ENCODE data around the gene SACM1L.
"Not testable (repeated sequence)": the region's sequence is repeated elsewhere in the genome, so short reads cannot be mapped to it uniquely, and the experiment has no call there.

The SACM1L gene

DNA sequence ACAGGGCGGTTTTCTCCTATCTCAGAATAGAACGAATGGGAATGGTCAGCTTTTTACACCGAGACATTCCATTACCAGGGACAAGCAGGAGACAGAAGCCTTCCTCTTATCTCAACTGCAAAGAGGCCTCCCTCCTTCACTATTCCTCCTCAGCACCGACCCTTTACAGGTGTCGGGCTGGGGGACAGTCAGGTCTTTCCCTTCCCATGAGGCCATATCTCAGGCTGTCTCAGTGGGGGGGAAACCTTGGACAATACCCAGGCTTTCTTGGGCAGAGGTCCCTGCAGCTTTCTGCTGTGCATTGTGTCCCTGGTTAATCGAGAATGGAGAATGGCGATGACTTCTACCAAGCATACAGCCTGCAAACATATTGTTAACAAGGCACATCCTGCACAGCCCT, 67.9 kb downstream of the SACM1L start:
- not testable (repeated sequence) for H2BK120ac ChIP-seq (ENCODE audit: low read depth, low read length); H3K4me2 ChIP-seq (ENCODE audit: low read length); H3K27me3 ChIP-seq (ENCODE audit: insufficient read depth, low read length, poor library complexity); H2BK15ac ChIP-seq (replicated peaks; ENCODE audit: low read depth); H4K5ac ChIP-seq (ENCODE audit: low read length); H3K23ac ChIP-seq (ENCODE audit: low read length); H3K9ac ChIP-seq (ENCODE audit: low read length); H4K8ac ChIP-seq (ENCODE audit: low read depth, low read length); H3K4me1 ChIP-seq (ENCODE audit: control insufficient read depth, low read depth, low read length); H3K18ac ChIP-seq (ENCODE audit: low read length); H3K79me1 ChIP-seq (ENCODE audit: low read length); H3K4me3 ChIP-seq (ENCODE audit: low read length); H3K27ac ChIP-seq (ENCODE audit: low read depth, low read length); H3K4ac ChIP-seq (ENCODE audit: low read depth, low read length); H2AK5ac ChIP-seq (ENCODE audit: low read length); H2BK5ac ChIP-seq (ENCODE audit: low read length); H3K36me3 ChIP-seq (ENCODE audit: control insufficient read depth, insufficient read depth, low read length); H3K56ac ChIP-seq (ENCODE audit: low read length); H3K79me2 ChIP-seq (ENCODE audit: control insufficient read depth, insufficient read depth, low read length)
- no CpG with 5 or more reads among the region's 7 CpGs for WGBS (ENCODE audit: extremely low coverage, insufficient coverage, low lambda C conversion rate)
- peak; percentile 80 for DNase-seq

DNA sequence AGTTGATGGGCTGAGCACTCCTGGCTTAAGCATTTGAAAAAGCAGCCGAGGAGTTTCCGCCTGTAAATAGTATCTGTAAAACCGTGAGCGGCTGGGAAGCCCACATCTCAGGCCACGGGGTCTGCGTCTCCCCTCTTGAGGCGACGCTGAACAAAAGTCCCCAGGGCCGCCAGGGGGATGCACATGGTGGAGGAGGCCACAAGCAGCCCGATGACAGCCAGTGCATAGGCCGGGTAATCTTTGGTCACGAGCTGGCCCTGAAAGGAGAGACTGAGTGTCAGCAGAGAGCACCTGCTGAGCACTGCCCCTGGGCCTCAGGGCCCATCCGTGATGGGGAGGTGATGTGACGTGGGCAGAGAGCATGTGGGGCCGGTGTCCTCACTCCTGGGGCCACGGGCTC, 69.7 kb downstream of the SACM1L start:
- Histone ChIP-seq H2BK120ac (ENCODE audit: low read depth, low read length) (no peak overlapping the region), H3K27ac (ENCODE audit: low read depth, low read length) (no peak overlapping the region), H4K5ac (ENCODE audit: low read length) (no peak overlapping the region), H2BK5ac (ENCODE audit: low read length) (no peak overlapping the region), H3K4me3 (ENCODE audit: low read length) (no peak overlapping the region), H2AK5ac (ENCODE audit: low read length) (no peak overlapping the region), H3K79me2 (ENCODE audit: control insufficient read depth, insufficient read depth, low read length) (no peaks in the 10 kb centered on the region), H2BK15ac (replicated peaks; ENCODE audit: low read depth) (no peak overlapping the region), H3K36me3 (ENCODE audit: control insufficient read depth, insufficient read depth, low read length) (no peaks in the 10 kb centered on the region), H3K79me1 (ENCODE audit: low read length) (no peaks in the 10 kb centered on the region), H3K4me1 (ENCODE audit: control insufficient read depth, low read depth, low read length) (peaks cover 2% of the 10 kb centered on the region), H3K27me3 (ENCODE audit: insufficient read depth, low read length, poor library complexity) (no peaks in the 10 kb centered on the region), H3K23ac (ENCODE audit: low read length) (no peak overlapping the region), H3K9ac (ENCODE audit: low read length) (no peak overlapping the region), H3K4ac (ENCODE audit: low read depth, low read length) (no peak overlapping the region), H3K18ac (ENCODE audit: low read length) (no peak overlapping the region), H3K4me2 (ENCODE audit: low read length) (no peak overlapping the region), H4K8ac (ENCODE audit: low read depth, low read length) (no peak overlapping the region), H3K56ac (ENCODE audit: low read length) (peak overlapping the region; percentile 17)
- WGBS (ENCODE audit: extremely low coverage, insufficient coverage, low lambda C conversion rate): no CpG with 5 or more reads among the region's 16 CpGs
- no peak for DNase-seq

DNA sequence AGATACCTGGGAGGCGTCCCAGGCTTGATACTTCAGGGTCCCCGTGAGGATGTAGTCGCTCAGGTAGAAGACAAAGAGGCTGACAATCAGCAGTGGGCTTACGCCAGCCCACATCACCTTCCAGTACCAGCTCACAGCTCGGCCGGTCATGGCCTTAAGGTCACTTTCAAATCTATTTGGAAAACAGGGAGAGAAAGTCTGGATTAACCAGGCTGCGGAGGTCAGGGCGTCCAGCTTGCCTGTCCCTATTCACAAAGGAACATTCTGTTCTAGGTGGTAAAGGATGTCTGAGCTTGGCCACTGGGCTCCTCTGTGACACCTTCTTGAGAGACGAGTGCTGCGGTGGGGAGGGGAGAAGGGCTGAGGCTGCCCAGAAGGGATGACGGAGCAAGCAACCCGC, 70.7 kb downstream of the SACM1L start:
- Histone ChIP-seq H4K5ac (ENCODE audit: low read length) (no peak overlapping the region), H2BK5ac (ENCODE audit: low read length) (no peak overlapping the region), H3K56ac (ENCODE audit: low read length) (no peak overlapping the region), H3K79me1 (ENCODE audit: low read length) (no peaks in the 10 kb centered on the region), H2AK5ac (ENCODE audit: low read length) (no peak overlapping the region), H2BK15ac (replicated peaks; ENCODE audit: low read depth) (no peak overlapping the region), H3K4ac (ENCODE audit: low read depth, low read length) (no peak overlapping the region), H4K8ac (ENCODE audit: low read depth, low read length) (no peak overlapping the region), H3K23ac (ENCODE audit: low read length) (no peak overlapping the region), H3K36me3 (ENCODE audit: control insufficient read depth, insufficient read depth, low read length) (no peaks in the 10 kb centered on the region), H2BK120ac (ENCODE audit: low read depth, low read length) (no peak overlapping the region), H3K27me3 (ENCODE audit: insufficient read depth, low read length, poor library complexity) (no peaks in the 10 kb centered on the region), H3K9ac (ENCODE audit: low read length) (no peak overlapping the region), H3K79me2 (ENCODE audit: control insufficient read depth, insufficient read depth, low read length) (no peaks in the 10 kb centered on the region), H3K18ac (ENCODE audit: low read length) (no peak overlapping the region), H3K27ac (ENCODE audit: low read depth, low read length) (no peak overlapping the region), H3K4me1 (ENCODE audit: control insufficient read depth, low read depth, low read length) (peaks cover 2% of the 10 kb centered on the region), H3K4me2 (ENCODE audit: low read length) (no peak overlapping the region), H3K4me3 (ENCODE audit: low read length) (no peak overlapping the region)
- no CpG with 5 or more reads among the region's 12 CpGs for WGBS (ENCODE audit: extremely low coverage, insufficient coverage, low lambda C conversion rate)
- no peak for DNase-seq

DNA sequence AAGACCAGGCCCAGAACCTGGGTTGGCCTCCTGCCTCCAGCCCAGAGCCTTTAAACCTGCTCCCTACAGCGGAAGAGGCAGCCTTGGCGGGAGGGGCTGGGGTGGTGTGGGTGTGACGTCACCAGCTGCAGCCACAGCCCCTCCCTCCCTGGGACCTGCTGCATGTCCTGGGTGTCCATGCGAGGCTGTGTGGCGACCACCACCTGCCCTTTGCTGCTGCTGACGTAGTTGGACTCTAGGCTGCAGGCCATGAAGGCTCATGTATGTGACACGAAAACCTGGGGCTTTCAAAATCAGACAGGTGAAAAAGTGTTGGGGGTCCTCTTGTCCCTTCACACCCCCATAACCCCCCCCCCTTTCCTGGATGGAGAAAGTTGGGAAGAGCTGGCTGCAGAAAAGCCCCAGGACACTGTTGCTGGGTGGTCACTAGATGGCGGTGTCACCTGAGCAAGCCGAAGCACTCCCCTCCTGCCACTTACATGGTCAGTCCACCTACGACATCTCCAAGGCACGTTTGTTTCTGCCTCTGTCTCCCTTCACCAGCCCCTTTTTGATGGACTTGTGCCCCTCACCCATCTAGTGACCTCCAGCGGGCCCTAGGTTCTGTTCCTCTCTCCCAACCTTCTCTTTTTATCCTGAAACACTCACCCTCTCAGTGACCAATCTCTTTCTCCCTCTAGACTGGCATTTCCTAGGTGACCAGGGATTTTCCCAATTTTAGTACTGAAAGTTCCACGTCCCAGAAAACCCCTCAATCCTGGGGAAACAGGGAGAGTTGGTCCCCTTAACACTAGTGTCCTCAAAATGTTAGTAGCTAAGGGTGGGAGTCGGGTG, 71.9 kb downstream of the SACM1L start:
- Histone ChIP-seq H4K8ac (ENCODE audit: low read depth, low read length) (no peak overlapping the region), H3K4me2 (ENCODE audit: low read length) (no peak overlapping the region), H3K4ac (ENCODE audit: low read depth, low read length) (no peak overlapping the region), H2AK5ac (ENCODE audit: low read length) (no peak overlapping the region), H2BK5ac (ENCODE audit: low read length) (no peak overlapping the region), H3K36me3 (ENCODE audit: control insufficient read depth, insufficient read depth, low read length) (no peaks in the 10 kb centered on the region), H3K27me3 (ENCODE audit: insufficient read depth, low read length, poor library complexity) (no peaks in the 10 kb centered on the region), H2BK15ac (replicated peaks; ENCODE audit: low read depth) (no peak overlapping the region), H3K4me3 (ENCODE audit: low read length) (no peak overlapping the region), H3K23ac (ENCODE audit: low read length) (no peak overlapping the region), H4K5ac (ENCODE audit: low read length) (no peak overlapping the region), H3K27ac (ENCODE audit: low read depth, low read length) (no peak overlapping the region), H3K56ac (ENCODE audit: low read length) (no peak overlapping the region), H3K18ac (ENCODE audit: low read length) (no peak overlapping the region), H3K4me1 (ENCODE audit: control insufficient read depth, low read depth, low read length) (peaks cover 2% of the 10 kb centered on the region), H3K79me1 (ENCODE audit: low read length) (no peaks in the 10 kb centered on the region), H2BK120ac (ENCODE audit: low read depth, low read length) (no peak overlapping the region), H3K79me2 (ENCODE audit: control insufficient read depth, insufficient read depth, low read length) (no peaks in the 10 kb centered on the region), H3K9ac (ENCODE audit: low read length) (no peak overlapping the region)
- peak; percentile 86 for DNase-seq
- no CpG with 5 or more reads among the region's 14 CpGs for WGBS (ENCODE audit: extremely low coverage, insufficient coverage, low lambda C conversion rate)

DNA sequence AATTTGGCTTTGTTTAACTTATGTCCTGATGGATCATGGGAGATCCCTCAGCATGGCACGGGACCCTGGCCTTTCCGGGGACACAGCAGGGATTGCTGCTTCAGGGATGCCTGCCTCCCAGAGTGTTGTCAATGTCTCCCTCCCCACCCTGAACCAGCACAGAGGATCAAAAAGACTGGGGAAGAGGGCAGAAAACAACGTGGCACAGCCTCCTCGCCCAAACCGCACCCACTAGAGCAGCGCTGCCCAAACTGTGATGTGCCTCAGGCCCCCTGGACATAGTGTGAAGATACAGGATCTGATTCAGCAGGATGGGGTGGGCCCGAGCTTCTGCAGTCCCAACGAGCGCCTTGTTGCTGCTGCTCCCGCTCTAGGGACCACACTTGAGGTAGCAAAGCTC, 72.6 kb downstream of the SACM1L start:
- Histone ChIP-seq H3K79me1 (ENCODE audit: low read length) (no peaks in the 10 kb centered on the region), H4K5ac (ENCODE audit: low read length) (no peak overlapping the region), H3K4me2 (ENCODE audit: low read length) (no peak overlapping the region), H3K36me3 (ENCODE audit: control insufficient read depth, insufficient read depth, low read length) (no peaks in the 10 kb centered on the region), H2BK15ac (replicated peaks; ENCODE audit: low read depth) (no peak overlapping the region), H3K23ac (ENCODE audit: low read length) (no peak overlapping the region), H3K4ac (ENCODE audit: low read depth, low read length) (no peak overlapping the region), H2BK5ac (ENCODE audit: low read length) (no peak overlapping the region), H3K4me3 (ENCODE audit: low read length) (no peak overlapping the region), H2BK120ac (ENCODE audit: low read depth, low read length) (no peak overlapping the region), H3K56ac (ENCODE audit: low read length) (no peak overlapping the region), H3K9ac (ENCODE audit: low read length) (no peak overlapping the region), H4K8ac (ENCODE audit: low read depth, low read length) (no peak overlapping the region), H2AK5ac (ENCODE audit: low read length) (no peak overlapping the region), H3K79me2 (ENCODE audit: control insufficient read depth, insufficient read depth, low read length) (no peaks in the 10 kb centered on the region), H3K4me1 (ENCODE audit: control insufficient read depth, low read depth, low read length) (no peaks in the 10 kb centered on the region), H3K27ac (ENCODE audit: low read depth, low read length) (no peak overlapping the region), H3K27me3 (ENCODE audit: insufficient read depth, low read length, poor library complexity) (no peaks in the 10 kb centered on the region), H3K18ac (ENCODE audit: low read length) (no peak overlapping the region)
- WGBS (ENCODE audit: extremely low coverage, insufficient coverage, low lambda C conversion rate): no CpG with 5 or more reads among the region's 10 CpGs
- no peak for DNase-seq

All from mesendoderm (in vitro differentiated cells).